Loucy (cell line): ENCODE data around the gene TDRD7.

Experiments used
- H2AFZ ChIP-seq: fragments of 200-600 bp; sonication (generic); 2 replicates; pipeline ENCODE4 v1.6.0; 2016; ENCODE audit warnings: antibody characterized with exemption, mild to moderate bottlenecking, low read length, moderate library complexity
- H3F3A ChIP-seq: fragments of 200-600 bp; 2 replicates; pipeline ENCODE4 v1.6.0; 2016; ENCODE audit warnings: antibody characterized with exemption, low read depth, mild to moderate bottlenecking
- H3K27me3 ChIP-seq: fragments of 200-600 bp; sonication (generic); 2 replicates; pipeline ENCODE4 v1.6.1; 2014; ENCODE audit warnings: low read length, mild to moderate bottlenecking; ENCODE audit not compliant: insufficient read depth, poor library complexity, severe bottlenecking
- H3K36me3 ChIP-seq: fragments of 200-600 bp; sonication (generic); 2 replicates; pipeline ENCODE4 v1.6.1; 2016; ENCODE audit warnings: low read length; ENCODE audit not compliant: insufficient read depth
- H3K4me1 ChIP-seq: fragments of 200-600 bp; sonication (generic); 2 replicates; pipeline ENCODE4 v1.5.1; 2014; ENCODE audit warnings: low read length, mild to moderate bottlenecking; ENCODE audit not compliant: insufficient read depth, poor library complexity, severe bottlenecking
- H3K4me2 ChIP-seq: fragments of 200-600 bp; sonication (generic); 2 replicates; pipeline ENCODE4 v1.6.0; 2014; ENCODE audit warnings: antibody characterized with exemption, low read length, low read depth, mild to moderate bottlenecking; ENCODE audit not compliant: poor library complexity, severe bottlenecking
- H3K4me3 ChIP-seq: fragments of 200-600 bp; sonication (generic); 2 replicates; pipeline ENCODE4 v1.5.1; 2014; ENCODE audit warnings: low read length, mild to moderate bottlenecking, mixed read lengths; ENCODE audit not compliant: poor library complexity, severe bottlenecking
- H3K79me2 ChIP-seq: fragments of 200-600 bp; sonication (generic); 2 replicates; pipeline ENCODE4 v1.6.1; 2014; ENCODE audit warnings: low read length; ENCODE audit not compliant: insufficient read depth
- H3K9ac ChIP-seq: fragments of 200-600 bp; sonication (generic); 2 replicates; pipeline ENCODE4 v1.6.0; 2014; ENCODE audit warnings: mild to moderate bottlenecking, low read depth, low read length, moderate library complexity; ENCODE audit not compliant: poor library complexity, severe bottlenecking
- H3K9me2 ChIP-seq: fragments of 200-600 bp; sonication (generic); replicated peaks from 2 replicates; pipeline ENCODE4 v1.6.1; 2016; ENCODE audit warnings: low read depth, low read length, mixed read lengths
- H3K9me3 ChIP-seq: fragments of 200-600 bp; sonication (generic); 2 replicates; pipeline ENCODE4 v1.6.1; 2014; ENCODE audit warnings: mild to moderate bottlenecking, antibody characterized with exemption, low read length, low read depth; ENCODE audit not compliant: insufficient read depth
- H4K20me1 ChIP-seq: fragments of 200-600 bp; sonication (generic); 2 replicates; pipeline ENCODE4 v1.6.0; 2014; ENCODE audit warnings: antibody characterized with exemption, low read length, mild to moderate bottlenecking; ENCODE audit not compliant: insufficient read depth, poor library complexity, severe bottlenecking
- EZH2phosphoT487 ChIP-seq: fragments of 200-600 bp; IDR thresholded peaks from 2 replicates; pipeline ENCODE4 v1.6.1; 2018; ENCODE audit warnings: antibody characterized with exemption, mild to moderate bottlenecking, moderate library complexity, borderline replicate concordance
- TF ChIP-seq, protein P1 (sequence below): fragments of 200-600 bp; sonication (generic); conservative IDR thresholded peaks from 2 replicates; pipeline ENCODE4 v1.5.1; 2014; ENCODE audit warnings: mild to moderate bottlenecking, antibody characterized with exemption, low read length

TDRD7 gene

GRCh38 chr9:97502222-97502983 is 90.5 kb downstream of the TDRD7 start:
- no peak overlapping the region for H3K4me2 ChIP-seq
- no peak for TF ChIP-seq EZH2phosphoT487
- TF ChIP-seq, protein P1, sequence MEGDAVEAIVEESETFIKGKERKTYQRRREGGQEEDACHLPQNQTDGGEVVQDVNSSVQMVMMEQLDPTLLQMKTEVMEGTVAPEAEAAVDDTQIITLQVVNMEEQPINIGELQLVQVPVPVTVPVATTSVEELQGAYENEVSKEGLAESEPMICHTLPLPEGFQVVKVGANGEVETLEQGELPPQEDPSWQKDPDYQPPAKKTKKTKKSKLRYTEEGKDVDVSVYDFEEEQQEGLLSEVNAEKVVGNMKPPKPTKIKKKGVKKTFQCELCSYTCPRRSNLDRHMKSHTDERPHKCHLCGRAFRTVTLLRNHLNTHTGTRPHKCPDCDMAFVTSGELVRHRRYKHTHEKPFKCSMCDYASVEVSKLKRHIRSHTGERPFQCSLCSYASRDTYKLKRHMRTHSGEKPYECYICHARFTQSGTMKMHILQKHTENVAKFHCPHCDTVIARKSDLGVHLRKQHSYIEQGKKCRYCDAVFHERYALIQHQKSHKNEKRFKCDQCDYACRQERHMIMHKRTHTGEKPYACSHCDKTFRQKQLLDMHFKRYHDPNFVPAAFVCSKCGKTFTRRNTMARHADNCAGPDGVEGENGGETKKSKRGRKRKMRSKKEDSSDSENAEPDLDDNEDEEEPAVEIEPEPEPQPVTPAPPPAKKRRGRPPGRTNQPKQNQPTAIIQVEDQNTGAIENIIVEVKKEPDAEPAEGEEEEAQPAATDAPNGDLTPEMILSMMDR = no peak
- no peaks in the 10 kb centered on the region for H3K79me2 ChIP-seq
- H3K9me2 ChIP-seq = no peaks in the 10 kb centered on the region
- no peak overlapping the region for H2AFZ ChIP-seq
- H3F3A ChIP-seq = 0 out of 2 replicates have a peak, but pooled peaks cover 3% of the 10 kb centered on the region
- H3K9ac ChIP-seq = no peak overlapping the region
- no peaks in the 10 kb centered on the region for H3K36me3 ChIP-seq
- no peaks in the 10 kb centered on the region for H3K9me3 ChIP-seq
- peaks cover 6% of the 10 kb centered on the region for H3K4me1 ChIP-seq
- peaks cover 21% of the 10 kb centered on the region for H3K27me3 ChIP-seq
- no peaks in the 10 kb centered on the region for H4K20me1 ChIP-seq
- H3K4me3 ChIP-seq = no peak overlapping the region

DNA sequence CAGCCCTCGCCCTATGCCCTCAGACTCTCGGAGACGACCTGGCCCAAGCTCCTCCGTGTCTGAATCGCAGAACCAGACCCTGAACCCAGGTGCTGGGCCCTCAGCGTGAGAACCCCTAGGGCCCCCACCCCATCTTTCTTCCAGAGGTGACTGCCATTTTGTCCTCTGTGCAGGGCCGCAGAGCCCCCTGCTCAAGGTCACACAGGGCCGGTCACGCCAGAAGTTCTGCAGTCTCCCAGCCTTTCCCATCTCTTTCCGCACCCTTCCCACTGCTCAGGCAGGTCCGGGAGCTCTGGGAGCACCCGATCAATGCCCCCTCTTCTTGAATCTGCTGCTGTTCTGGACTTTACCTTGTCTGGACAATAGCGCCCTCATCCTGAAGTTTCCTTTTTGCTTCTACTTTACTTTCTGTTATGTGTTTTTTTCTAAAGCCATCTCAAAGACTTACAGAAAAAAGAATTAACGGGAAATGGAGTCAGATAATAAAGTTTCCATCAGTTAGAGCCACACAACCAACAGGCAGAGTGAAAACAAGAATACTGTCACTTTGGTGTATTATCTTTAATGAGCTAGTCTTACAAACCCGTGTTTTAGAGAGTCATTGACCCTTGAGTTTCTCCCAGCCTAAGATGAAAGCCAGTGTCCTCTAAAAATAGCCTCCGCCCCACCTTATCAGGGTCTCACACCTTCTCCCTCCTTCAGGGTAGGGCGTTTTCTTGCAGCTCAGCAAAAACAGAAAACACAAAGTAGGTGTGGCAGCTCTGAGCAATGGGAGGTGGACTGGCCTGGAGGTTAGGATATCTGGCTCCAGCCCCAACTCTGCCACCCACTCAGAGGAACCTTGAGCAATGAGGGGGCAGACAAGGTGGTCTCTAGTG is 91.3 kb downstream of the TDRD7 start:
- Histone ChIP-seq H3K9ac (no peak overlapping the region), H3F3A (0 out of 2 replicates have a peak, but pooled peaks cover 3% of the 10 kb centered on the region), H4K20me1 (no peaks in the 10 kb centered on the region), H3K9me2 (no peaks in the 10 kb centered on the region), H3K4me1 (peaks cover 6% of the 10 kb centered on the region), H2AFZ (no peak overlapping the region), H3K36me3 (no peaks in the 10 kb centered on the region), H3K79me2 (no peaks in the 10 kb centered on the region), H3K9me3 (no peaks in the 10 kb centered on the region), H3K4me2 (no peak overlapping the region), H3K27me3 (peaks cover 21% of the 10 kb centered on the region), H3K4me3 (no peak overlapping the region)
- TF ChIP-seq, protein P1 = no peak
- TF ChIP-seq EZH2phosphoT487 = no peak

DNA sequence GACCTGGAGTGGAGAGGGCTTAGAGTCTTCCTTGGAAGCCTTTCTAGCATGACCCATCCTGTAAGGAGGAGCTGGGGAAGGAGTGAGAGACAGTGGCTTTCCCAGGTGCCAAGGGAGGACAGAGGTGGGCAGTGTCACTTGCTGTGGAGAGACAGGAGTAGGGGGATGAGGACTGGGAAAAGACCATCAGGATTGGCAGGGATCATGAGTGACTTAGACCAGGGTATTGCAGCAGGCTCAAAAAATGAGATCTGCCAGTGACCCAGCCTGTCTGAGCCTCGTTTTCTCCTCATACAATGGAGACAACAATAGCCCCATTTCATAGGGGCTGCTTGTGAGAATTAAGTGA is 91.9 kb downstream of the TDRD7 start:
- no peak overlapping the region for H3K9ac ChIP-seq
- no peaks in the 10 kb centered on the region for H3K79me2 ChIP-seq
- H3K36me3 ChIP-seq = no peaks in the 10 kb centered on the region
- no peaks in the 10 kb centered on the region for H4K20me1 ChIP-seq
- peaks cover 21% of the 10 kb centered on the region for H3K27me3 ChIP-seq
- H3K9me2 ChIP-seq = no peaks in the 10 kb centered on the region
- no peak for TF ChIP-seq EZH2phosphoT487
- TF ChIP-seq, protein P1 = no peak
- no peak overlapping the region for H3K4me2 ChIP-seq
- no peak overlapping the region for H2AFZ ChIP-seq
- no peaks in the 10 kb centered on the region for H3K9me3 ChIP-seq
- no peak overlapping the region for H3K4me3 ChIP-seq
- 0 out of 2 replicates have a peak, but pooled peaks cover 3% of the 10 kb centered on the region for H3F3A ChIP-seq
- peaks cover 6% of the 10 kb centered on the region for H3K4me1 ChIP-seq
